Measurements from ENCODE around the gene TBC1D14. TPM values are rescaled to one million over a fixed set of nuclear protein-coding genes. Genes with fewer than 3 reads are reported as not detected.

The TBC1D14 gene
- total and polyA plus RNA-seq, 10 of the 15 experiments (the other 5 are each of a cell fraction or from before 2014, with no cell fraction given) = 0.87 to 39.3 (median 30.1) TPM

DNA sequence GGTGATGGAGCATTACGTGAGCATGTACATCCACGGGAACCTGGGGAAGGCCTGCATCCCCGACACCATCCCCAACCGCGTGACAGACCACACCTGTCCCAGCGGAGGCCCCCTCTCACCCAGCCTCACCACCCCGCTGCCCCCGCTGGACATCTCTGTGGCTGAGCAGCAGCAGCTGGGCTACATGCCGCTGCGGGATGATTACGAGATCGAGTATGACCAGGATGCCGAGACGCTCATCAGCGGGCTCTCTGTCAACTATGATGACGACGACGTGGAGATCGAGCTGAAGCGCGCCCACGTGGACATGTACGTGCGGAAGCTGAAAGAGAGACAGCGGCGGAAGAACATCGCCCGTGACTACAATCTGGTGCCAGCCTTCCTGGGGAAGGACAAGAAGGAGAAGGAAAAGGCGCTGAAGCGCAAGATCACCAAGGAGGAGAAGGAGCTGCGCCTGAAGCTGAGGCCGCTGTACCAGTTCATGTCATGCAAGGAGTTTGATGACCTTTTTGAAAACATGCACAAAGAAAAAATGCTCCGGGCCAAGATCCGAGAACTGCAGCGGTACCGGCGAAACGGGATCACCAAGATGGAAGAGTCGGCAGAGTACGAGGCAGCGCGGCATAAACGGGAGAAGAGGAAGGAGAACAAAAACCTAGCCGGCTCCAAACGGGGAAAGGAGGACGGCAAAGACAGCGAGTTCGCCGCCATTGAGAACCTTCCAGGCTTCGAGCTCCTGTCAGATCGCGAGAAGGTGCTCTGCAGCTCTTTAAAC lies 144.7 kb downstream of the TBC1D14 start:
- ChIA-PET POLR2A (interaction anchor here (1.0 kb wide), 1 partner anchor 10 kb away, joined by 3 read pairs; no protein-coding TSS in a partner anchor), CTCF (interaction anchor here (5.6 kb wide), 1 partner anchor 15 kb away, joined by 41 read pairs; the partner anchor contains the start of gene GRPEL1), SMC1A (ENCODE audit: uncharacterized antibody, unreplicated experiment) (interaction anchor here (1.2 kb wide), 1 partner anchor 12 kb away, joined by 4 read pairs; no protein-coding TSS in a partner anchor), RAD21 (ENCODE audit: unreplicated experiment) (no interaction called here)
- Histone ChIP-seq H3K27ac (ENCODE audit: control insufficient read depth, insufficient read depth) (no peak overlapping the region), H3K9me3 (replicated peaks; ENCODE audit: control insufficient read depth, insufficient read depth, low read length) (no peaks in the 10 kb centered on the region), H2AFZ (ENCODE audit: control insufficient read depth, low read depth, low read length) (no peak overlapping the region), H4K20me1 (ENCODE audit: control insufficient read depth, insufficient read depth) (0 out of 2 replicates have a peak, but pooled peaks cover 3% of the 10 kb centered on the region), H3K36me3 (ENCODE audit: control insufficient read depth in 2 of 2, insufficient read depth in 2 of 2, low read length in 1 of 2) (peaks cover 14 to 22% of the 10 kb centered on the region in 2 experiments), H3K4me3 (no peak overlapping the region), H3K4me2 (ENCODE audit: control insufficient read depth, insufficient read depth) (no peak overlapping the region), H3K27me3 (replicated peaks in 1 of 2; ENCODE audit: control insufficient read depth in 2 of 2, insufficient read depth in 2 of 2, low read length in 1 of 2) (no peaks in the 10 kb centered on the region), H3K9ac (ENCODE audit: control insufficient read depth, insufficient read depth, low read length) (no peak overlapping the region), H3K79me2 (ENCODE audit: control insufficient read depth, insufficient read depth, low read length) (peaks cover 4% of the 10 kb centered on the region), H3K4me1 (ENCODE audit: control insufficient read depth, insufficient read depth, low read length) (peaks cover 14% of the 10 kb centered on the region)
- ATAC-seq (no peak), FAIRE-seq (no peak), DNase-seq (ENCODE audit: low read depth, low spot score) (no peak)
- intact Hi-C loops (cut with micrococcal nuclease; ENCODE audit: unreplicated experiment) (no loop called here), in situ Hi-C loops (cut with MboI) (no loop called here)
- no TSS peak for BruUV-seq (replicated peaks)
- WGBS (ENCODE audit: insufficient coverage, insufficient replicate concordance, low lambda C conversion rate, missing lambda C conversion rate) = 98% methylated on average over 50 of the region's 52 CpGs
- TF ChIP-seq, protein P1, sequence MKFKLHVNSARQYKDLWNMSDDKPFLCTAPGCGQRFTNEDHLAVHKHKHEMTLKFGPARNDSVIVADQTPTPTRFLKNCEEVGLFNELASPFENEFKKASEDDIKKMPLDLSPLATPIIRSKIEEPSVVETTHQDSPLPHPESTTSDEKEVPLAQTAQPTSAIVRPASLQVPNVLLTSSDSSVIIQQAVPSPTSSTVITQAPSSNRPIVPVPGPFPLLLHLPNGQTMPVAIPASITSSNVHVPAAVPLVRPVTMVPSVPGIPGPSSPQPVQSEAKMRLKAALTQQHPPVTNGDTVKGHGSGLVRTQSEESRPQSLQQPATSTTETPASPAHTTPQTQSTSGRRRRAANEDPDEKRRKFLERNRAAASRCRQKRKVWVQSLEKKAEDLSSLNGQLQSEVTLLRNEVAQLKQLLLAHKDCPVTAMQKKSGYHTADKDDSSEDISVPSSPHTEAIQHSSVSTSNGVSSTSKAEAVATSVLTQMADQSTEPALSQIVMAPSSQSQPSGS (IDR thresholded peaks at IDR 0.05; ENCODE audit: low read length) = no peak
- TF ChIP-seq EGR1 (IDR thresholded peaks at IDR 0.05; ENCODE audit: borderline replicate concordance in 1 of 2, low read depth in 2 of 2, low read length in 2 of 2) = no peak
- no peak for TF ChIP-seq SREBF1 (IDR thresholded peaks at IDR 0.05; ENCODE audit: low read length)
- no peak for TF ChIP-seq NFYB (IDR thresholded peaks at IDR 0.05; ENCODE audit: insufficient read depth, low read depth, low read length)
- TF ChIP-seq RAD21 (IDR thresholded peaks at IDR 0.05; ENCODE audit: insufficient read depth, low read depth, low read length) = no peak
- TF ChIP-seq, protein P2, sequence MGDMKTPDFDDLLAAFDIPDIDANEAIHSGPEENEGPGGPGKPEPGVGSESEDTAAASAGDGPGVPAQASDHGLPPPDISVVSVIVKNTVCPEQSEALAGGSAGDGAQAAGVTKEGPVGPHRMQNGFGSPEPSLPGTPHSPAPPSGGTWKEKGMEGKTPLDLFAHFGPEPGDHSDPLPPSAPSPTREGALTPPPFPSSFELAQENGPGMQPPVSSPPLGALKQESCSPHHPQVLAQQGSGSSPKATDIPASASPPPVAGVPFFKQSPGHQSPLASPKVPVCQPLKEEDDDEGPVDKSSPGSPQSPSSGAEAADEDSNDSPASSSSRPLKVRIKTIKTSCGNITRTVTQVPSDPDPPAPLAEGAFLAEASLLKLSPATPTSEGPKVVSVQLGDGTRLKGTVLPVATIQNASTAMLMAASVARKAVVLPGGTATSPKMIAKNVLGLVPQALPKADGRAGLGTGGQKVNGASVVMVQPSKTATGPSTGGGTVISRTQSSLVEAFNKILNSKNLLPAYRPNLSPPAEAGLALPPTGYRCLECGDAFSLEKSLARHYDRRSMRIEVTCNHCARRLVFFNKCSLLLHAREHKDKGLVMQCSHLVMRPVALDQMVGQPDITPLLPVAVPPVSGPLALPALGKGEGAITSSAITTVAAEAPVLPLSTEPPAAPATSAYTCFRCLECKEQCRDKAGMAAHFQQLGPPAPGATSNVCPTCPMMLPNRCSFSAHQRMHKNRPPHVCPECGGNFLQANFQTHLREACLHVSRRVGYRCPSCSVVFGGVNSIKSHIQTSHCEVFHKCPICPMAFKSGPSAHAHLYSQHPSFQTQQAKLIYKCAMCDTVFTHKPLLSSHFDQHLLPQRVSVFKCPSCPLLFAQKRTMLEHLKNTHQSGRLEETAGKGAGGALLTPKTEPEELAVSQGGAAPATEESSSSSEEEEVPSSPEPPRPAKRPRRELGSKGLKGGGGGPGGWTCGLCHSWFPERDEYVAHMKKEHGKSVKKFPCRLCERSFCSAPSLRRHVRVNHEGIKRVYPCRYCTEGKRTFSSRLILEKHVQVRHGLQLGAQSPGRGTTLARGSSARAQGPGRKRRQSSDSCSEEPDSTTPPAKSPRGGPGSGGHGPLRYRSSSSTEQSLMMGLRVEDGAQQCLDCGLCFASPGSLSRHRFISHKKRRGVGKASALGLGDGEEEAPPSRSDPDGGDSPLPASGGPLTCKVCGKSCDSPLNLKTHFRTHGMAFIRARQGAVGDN (IDR thresholded peaks at IDR 0.05) = no peak
- TF ChIP-seq, protein P3, sequence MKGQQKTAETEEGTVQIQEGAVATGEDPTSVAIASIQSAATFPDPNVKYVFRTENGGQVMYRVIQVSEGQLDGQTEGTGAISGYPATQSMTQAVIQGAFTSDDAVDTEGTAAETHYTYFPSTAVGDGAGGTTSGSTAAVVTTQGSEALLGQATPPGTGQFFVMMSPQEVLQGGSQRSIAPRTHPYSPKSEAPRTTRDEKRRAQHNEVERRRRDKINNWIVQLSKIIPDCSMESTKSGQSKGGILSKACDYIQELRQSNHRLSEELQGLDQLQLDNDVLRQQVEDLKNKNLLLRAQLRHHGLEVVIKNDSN (IDR thresholded peaks at IDR 0.05; ENCODE audit: borderline replicate concordance, extremely low read length, insufficient read depth, low read depth, low read length) = no peak
- TF ChIP-seq ATF7 (IDR thresholded peaks at IDR 0.05; ENCODE audit: low read depth) = no peak
- no peak for TF ChIP-seq SP1 (IDR thresholded peaks at IDR 0.05; ENCODE audit: low read depth, low read length)
